GM18519 (cell line): Measurements from ENCODE around the gene XG.

ENCODE experiments used
- ATAC-seq: cut with Tn5 transposase; IDR thresholded peaks from one replicate; pipeline ENCODE4 v1.9.1; 2021; ENCODE audit warnings: mild to moderate bottlenecking, moderate library complexity; ENCODE audit not compliant: unreplicated experiment, low FRiP score

XG gene

DNA sequence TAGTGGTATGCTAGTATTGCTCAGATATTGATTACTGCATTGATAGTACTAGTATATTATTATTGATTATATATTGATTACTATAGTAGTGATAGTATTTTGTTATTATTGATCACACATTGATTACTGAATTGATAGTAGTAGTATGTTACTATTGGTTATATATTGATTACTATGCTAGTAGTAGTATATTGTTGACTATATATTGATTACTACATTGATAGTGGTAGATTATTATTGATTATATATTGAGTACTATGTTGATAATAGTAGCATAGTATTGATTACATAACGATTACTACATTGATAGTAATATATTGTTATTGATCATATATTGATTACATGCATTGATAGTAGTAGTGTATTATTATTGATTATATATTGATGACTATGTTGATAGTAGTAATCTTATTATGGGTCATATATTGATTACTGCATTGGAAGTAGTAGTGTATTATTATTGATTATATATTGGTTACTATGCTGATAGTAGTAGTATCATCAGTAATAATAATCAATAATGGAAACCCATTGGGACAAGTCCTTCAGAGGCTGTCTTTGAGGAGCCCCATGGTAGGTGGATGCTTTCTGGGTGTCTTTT is 107.5 kb downstream of the XG start:
- ATAC-seq, result no peak

DNA sequence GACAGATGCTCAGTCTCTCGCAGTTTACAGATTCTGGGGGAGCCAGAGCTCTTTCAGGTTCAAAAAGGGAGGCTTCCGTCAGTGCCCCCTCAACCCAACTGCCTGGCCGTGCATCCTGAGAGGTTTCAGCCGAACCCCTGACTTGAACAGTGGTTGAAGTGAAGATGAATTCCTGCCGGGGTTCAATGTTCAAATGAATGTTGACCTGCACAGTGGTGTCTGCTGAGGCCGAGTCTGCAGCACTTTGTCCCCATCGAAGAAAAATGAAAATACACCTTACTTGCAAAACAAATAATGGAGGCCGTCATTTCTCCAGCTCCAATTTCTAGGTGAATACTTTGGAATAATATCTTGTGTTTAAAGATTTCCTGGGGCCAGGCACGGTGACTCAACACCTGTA is 110.6 kb downstream of the XG start:
- ATAC-seq, result no peak

- ATAC-seq, result no peak
These were observed 111.8 kb downstream of the XG start for GRCh38 chrX:2863646-2864045.
